Panc1 (cell line): ENCODE results near the gene DCAF11. TPM values are rescaled to one million over a fixed set of nuclear protein-coding genes. Genes with fewer than 3 reads are reported as not detected.

Source experiments
- ATAC-seq: fragments of 200-7000 bp; cut with Tn5 transposase; 2 replicates; pipeline ENCODE4 v1.9.1; 2020; ENCODE audit warnings: mild to moderate bottlenecking, moderate library complexity
- BruUV-seq: library from RNA; stranded (reverse); fragments of 400-500 nt; replicated peaks from 2 replicates; lab custom pipeline; 2021; lab: Mats Ljungman, UMichigan
- CTCF ChIA-PET: fragments of 300-600 bp; sonication (Branson Sonifier 250); formaldehyde crosslinking; loops from one replicate; lab custom pipeline; 2022; ENCODE audit warnings: antibody characterized with exemption; lab: Charles Lee
- POLR2A ChIA-PET: fragments of 300-600 bp; sonication (Branson Sonifier 250); formaldehyde crosslinking; loops from one replicate; lab custom pipeline; 2022; ENCODE audit warnings: antibody characterized with exemption; lab: Charles Lee
- DNase-seq: peaks from one replicate; pipeline ENCODE4 v3.0.0-alpha.2; 2010; ENCODE audit warnings: low read depth, low spot score
- H3K27ac ChIP-seq: 2 replicates; pipeline ENCODE4 v1.5.1; 2011; ENCODE audit warnings: mild to moderate bottlenecking, low read length, inconsistent platforms
- H3K27me3 ChIP-seq: fragments of 200-500 bp; sonication (Bioruptor generic); 2 replicates; pipeline ENCODE4 v1.6.0; 2014; ENCODE audit warnings: low read length, inconsistent platforms; ENCODE audit not compliant: control insufficient read depth, insufficient read depth
- H3K36me3 ChIP-seq: fragments of 200-500 bp; sonication (Bioruptor generic); 2 replicates; pipeline ENCODE4 v1.5.1; 2014; ENCODE audit warnings: inconsistent platforms, mild to moderate bottlenecking, low read length, moderate library complexity; ENCODE audit not compliant: control insufficient read depth, insufficient read depth
- H3K4me1 ChIP-seq: 2 replicates; pipeline ENCODE4 v1.5.1; 2011; ENCODE audit warnings: inconsistent platforms, mild to moderate bottlenecking, low read length, moderate library complexity; ENCODE audit not compliant: control insufficient read depth, insufficient read depth
- H3K4me3 ChIP-seq, 2 experiments: 2 replicates each; pipeline ENCODE4 v1.5.1; 2011 to 2012; ENCODE audit warnings: low read depth in 2 of 2, low read length in 2 of 2, mild to moderate bottlenecking in 2 of 2, inconsistent platforms in 1 of 2, moderate library complexity in 1 of 2
- H3K9me3 ChIP-seq: fragments of 200-500 bp; sonication (Bioruptor generic); 2 replicates; pipeline ENCODE4 v1.5.1; 2014; ENCODE audit warnings: low read depth, mild to moderate bottlenecking, inconsistent platforms, low read length, moderate library complexity; ENCODE audit not compliant: control insufficient read depth, insufficient read depth
- POLR2AphosphoS5 ChIP-seq: IDR thresholded peaks from 2 replicates; pipeline ENCODE4 v1.6.1; 2012; ENCODE audit warnings: mild to moderate bottlenecking, low read depth, low read length, moderate library complexity
- REST ChIP-seq, 2 experiments: IDR thresholded peaks; 2 replicates each; pipeline ENCODE4 v1.6.1; 2011 to 2012; ENCODE audit warnings: low read depth in 2 of 2, control low read depth in 1 of 2, low read length in 1 of 2, mild to moderate bottlenecking in 1 of 2, moderate library complexity in 1 of 2; ENCODE audit not compliant: insufficient read depth in 1 of 2
- SIN3A ChIP-seq: IDR thresholded peaks from 2 replicates; pipeline ENCODE4 v1.6.1; 2012; ENCODE audit warnings: low read depth, mild to moderate bottlenecking, low read length, moderate library complexity, borderline replicate concordance; ENCODE audit not compliant: insufficient read depth
- TCF7L2 ChIP-seq: IDR thresholded peaks from 2 replicates; pipeline ENCODE4 v1.6.1; 2011; ENCODE audit warnings: mild to moderate bottlenecking, low read depth, low read length, inconsistent platforms
- in situ Hi-C: cut with HindIII; loops from 2 replicates; pipeline ENCODE4 v1.10.0; 2016; ENCODE audit warnings: low sequenced_read_pairs, low pct_unique_long_range_greater_than_20kb
- intact Hi-C: fragments of 100-400 bp; cut with micrococcal nuclease; formaldehyde crosslinking; loops from one replicate; pipeline ENCODE4 v1.10.0; 2022; ENCODE audit not compliant: unreplicated experiment
- total RNA-seq: library from RNA; stranded (reverse); gene quantifications from one replicate; pipeline ENCODE4 v1.2.1, GENCODE V29; 2021; ENCODE audit not compliant: unreplicated experiment
- TF ChIP-seq, protein P1 (sequence below): fragments of 450-650 bp; IDR thresholded peaks from 2 replicates; pipeline ENCODE4 v1.5.1; 2017; ENCODE audit warnings: mild to moderate bottlenecking

The DCAF11 gene
- total RNA-seq, 1 experiment from 2014 or later: 37.4 TPM

DNA sequence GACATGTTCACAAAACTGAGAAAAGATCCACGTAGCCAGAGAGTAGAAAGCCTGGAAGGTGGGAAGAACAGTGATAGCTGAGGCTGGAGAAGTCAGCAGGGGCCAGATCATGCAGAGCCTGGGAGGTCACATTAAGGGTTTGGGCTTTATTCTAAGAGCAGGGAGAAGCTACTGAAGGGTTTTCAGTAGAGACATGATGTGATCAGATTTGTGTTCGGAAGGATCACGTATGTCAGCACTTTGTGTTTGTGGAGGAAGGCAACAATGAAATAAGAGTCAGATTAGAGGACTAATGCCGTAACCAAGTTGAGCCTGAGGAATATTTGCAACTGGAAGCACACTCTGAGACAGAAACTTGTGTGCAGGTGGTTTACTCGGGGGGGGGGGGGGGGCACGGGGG, 24.7 kb upstream of the DCAF11 start:
- no peaks in the 10 kb centered on the region for H3K27me3 ChIP-seq
- H3K4me3 ChIP-seq: no peak overlapping the region
- no peaks in the 10 kb centered on the region for H3K9me3 ChIP-seq
- BruUV-seq: no TSS peak
- H3K4me1 ChIP-seq: no peaks in the 10 kb centered on the region; the same call in 1 of the 2 replicates
- H3K27ac ChIP-seq: no peak overlapping the region
- TF ChIP-seq REST (IDR thresholded peaks at IDR 0.05; ENCODE audit: insufficient read depth in 1 of 2, low read depth in 2 of 2, low read length in 1 of 2) (no peak), SIN3A (no peak), POLR2AphosphoS5 (no peak), TCF7L2 (no peak)
- TF ChIP-seq, protein P1, sequence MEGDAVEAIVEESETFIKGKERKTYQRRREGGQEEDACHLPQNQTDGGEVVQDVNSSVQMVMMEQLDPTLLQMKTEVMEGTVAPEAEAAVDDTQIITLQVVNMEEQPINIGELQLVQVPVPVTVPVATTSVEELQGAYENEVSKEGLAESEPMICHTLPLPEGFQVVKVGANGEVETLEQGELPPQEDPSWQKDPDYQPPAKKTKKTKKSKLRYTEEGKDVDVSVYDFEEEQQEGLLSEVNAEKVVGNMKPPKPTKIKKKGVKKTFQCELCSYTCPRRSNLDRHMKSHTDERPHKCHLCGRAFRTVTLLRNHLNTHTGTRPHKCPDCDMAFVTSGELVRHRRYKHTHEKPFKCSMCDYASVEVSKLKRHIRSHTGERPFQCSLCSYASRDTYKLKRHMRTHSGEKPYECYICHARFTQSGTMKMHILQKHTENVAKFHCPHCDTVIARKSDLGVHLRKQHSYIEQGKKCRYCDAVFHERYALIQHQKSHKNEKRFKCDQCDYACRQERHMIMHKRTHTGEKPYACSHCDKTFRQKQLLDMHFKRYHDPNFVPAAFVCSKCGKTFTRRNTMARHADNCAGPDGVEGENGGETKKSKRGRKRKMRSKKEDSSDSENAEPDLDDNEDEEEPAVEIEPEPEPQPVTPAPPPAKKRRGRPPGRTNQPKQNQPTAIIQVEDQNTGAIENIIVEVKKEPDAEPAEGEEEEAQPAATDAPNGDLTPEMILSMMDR: no peak
- in situ Hi-C loops: no loop called here
- intact Hi-C loops: loop anchor here (1.0 to 2.0 kb wide), 2 partner anchors 32 to 75 kb away; no protein-coding TSS in a partner anchor
- ChIA-PET CTCF (interaction anchor here (1.2 to 4.0 kb wide), 2 partner anchors 19 to 32 kb away, joined by 5 to 50 read pairs; no protein-coding TSS in a partner anchor), POLR2A (interaction anchor here (0.6 kb wide), 1 partner anchor 20 kb away, joined by 10 read pairs; no protein-coding TSS in a partner anchor)
- DNase-seq (no peak), ATAC-seq (no peak)
- H3K36me3 ChIP-seq: no peaks in the 10 kb centered on the region; the same call in 1 of the 2 replicates

DNA sequence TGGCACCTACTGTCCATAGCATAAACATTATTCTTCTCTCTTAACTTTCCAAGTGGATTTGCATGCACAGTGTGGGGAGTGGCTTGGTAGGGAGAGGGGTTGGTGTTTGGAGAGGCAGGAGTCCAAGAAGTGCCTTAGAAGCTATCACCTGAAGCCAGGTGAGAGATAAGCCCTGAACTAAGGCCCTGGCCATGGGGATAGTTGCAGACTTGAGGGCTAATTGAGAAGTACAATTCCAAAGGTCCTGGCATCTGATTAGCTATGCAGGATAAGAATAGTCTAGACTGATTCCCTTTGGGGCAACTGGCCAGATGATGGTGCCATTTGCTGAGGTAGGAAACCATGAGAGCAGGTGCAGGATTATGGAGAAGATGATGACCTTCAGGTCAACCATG, 22.5 kb upstream of the DCAF11 start:
- no peak for DNase-seq
- no peak overlapping the region for H3K4me3 ChIP-seq
- H3K36me3 ChIP-seq: no peaks in the 10 kb centered on the region; the same call in 1 of the 2 replicates
- no peak for ATAC-seq
- TF ChIP-seq SIN3A (no peak), TCF7L2 (no peak), POLR2AphosphoS5 (no peak)
- TF ChIP-seq, protein P1: no peak
- in situ Hi-C loops (no loop called here), intact Hi-C loops (no loop called here)
- CTCF ChIA-PET: interaction anchor here (4.0 kb wide), 1 partner anchor 34 kb away, joined by 50 read pairs; no protein-coding TSS in a partner anchor
- POLR2A ChIA-PET: no interaction called here
- H3K4me1 ChIP-seq: peaks cover 5% of the 10 kb centered on the region; the same call in 1 of the 2 replicates
- no peak overlapping the region for H3K27ac ChIP-seq
- no TSS peak for BruUV-seq
- H3K27me3 ChIP-seq: no peaks in the 10 kb centered on the region
- H3K9me3 ChIP-seq: no peaks in the 10 kb centered on the region
